Thoracic aorta (tissue), 2 donors: ENCODE results near the gene ZBTB16. TPM values are rescaled to one million over a fixed set of nuclear protein-coding genes. Genes with fewer than 3 reads are reported as not detected.

Experiments used
- ATAC-seq: fragments of 150-250 bp; one replicate; pipeline ENCODE4 v1.8.0; 2017; ENCODE audit warnings: low read depth; ENCODE audit not compliant: insufficient number of reproducible peaks, low FRiP score
- DNase-seq: peaks from one replicate; pipeline ENCODE4 v3.0.0-alpha.2; 2020; ENCODE audit warnings: low spot score
- H3K27ac ChIP-seq, 2 donors: fragments of 200-600 bp; sonication (generic); 1 replicate in 1 of 2; 2 replicates in 1 of 2; pipeline ENCODE4 v1.5.1; 2016; ENCODE audit warnings: mild to moderate bottlenecking in 2 of 2, moderate library complexity in 2 of 2
- H3K27me3 ChIP-seq: fragments of 200-600 bp; sonication (generic); replicated peaks from 2 replicates; pipeline ENCODE4 v1.6.0; 2016; ENCODE audit warnings: mild to moderate bottlenecking; ENCODE audit not compliant: insufficient read depth
- H3K36me3 ChIP-seq: fragments of 200-600 bp; sonication (generic); one replicate; pipeline ENCODE4 v1.5.1; 2016
- H3K4me1 ChIP-seq, 2 donors: fragments of 200-600 bp; sonication (generic); 1 replicate in 1 of 2; 2 replicates in 1 of 2; pipeline versions ENCODE4 v1.5.1 to v1.6.0; 2016; ENCODE audit warnings: low read depth in 2 of 2, mild to moderate bottlenecking in 1 of 2; ENCODE audit not compliant: control insufficient read depth in 1 of 2
- H3K4me3 ChIP-seq: fragments of 200-600 bp; sonication (generic); 2 replicates; pipeline ENCODE4 v1.5.1; 2016; ENCODE audit warnings: mild to moderate bottlenecking
- H3K9me3 ChIP-seq: fragments of 200-600 bp; sonication (generic); 2 replicates; pipeline ENCODE4 v1.5.1; 2016
- total RNA-seq, 2 donors: library from RNA; depleted of rRNA; stranded (reverse); fragments of >200 nt; gene quantifications; one replicate each; pipeline versions ENCODE4 v1.1.0 to v1.2.3, GENCODE V29; 2016
- TF ChIP-seq, protein P1 (sequence below): fragments of 200-600 bp; sonication (generic); IDR thresholded peaks from one replicate; pipeline ENCODE4 v1.5.1; 2019; ENCODE audit warnings: antibody characterized with exemption

Gene ZBTB16
- total RNA-seq, 2 donors from 2014 or later: 314 to 545 TPM

DNA sequence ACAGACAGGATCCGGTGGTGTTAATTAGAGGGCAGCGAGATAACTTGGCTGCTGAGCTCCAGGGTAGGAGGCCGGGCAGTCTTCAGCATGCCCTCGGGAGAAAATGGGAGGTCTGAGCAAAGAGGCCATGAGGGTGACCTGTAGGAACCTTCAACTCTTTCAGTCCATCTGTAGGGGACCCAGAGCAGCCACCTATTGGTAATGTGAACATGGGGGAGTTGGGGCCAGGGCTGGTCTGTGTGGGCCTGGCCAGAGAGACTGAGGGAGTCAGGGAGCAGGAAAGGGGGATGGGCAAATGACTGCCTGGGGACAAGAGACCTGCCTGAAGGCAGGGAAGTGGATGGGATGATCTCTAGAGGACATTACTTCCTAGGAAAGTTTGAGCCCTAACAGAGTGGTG is 135.6 kb downstream of the ZBTB16 start:
- H3K27ac ChIP-seq: peak overlapping the region; percentile 90 to 95
- no peaks in the 10 kb centered on the region for H3K27me3 ChIP-seq
- TF ChIP-seq, protein P1, sequence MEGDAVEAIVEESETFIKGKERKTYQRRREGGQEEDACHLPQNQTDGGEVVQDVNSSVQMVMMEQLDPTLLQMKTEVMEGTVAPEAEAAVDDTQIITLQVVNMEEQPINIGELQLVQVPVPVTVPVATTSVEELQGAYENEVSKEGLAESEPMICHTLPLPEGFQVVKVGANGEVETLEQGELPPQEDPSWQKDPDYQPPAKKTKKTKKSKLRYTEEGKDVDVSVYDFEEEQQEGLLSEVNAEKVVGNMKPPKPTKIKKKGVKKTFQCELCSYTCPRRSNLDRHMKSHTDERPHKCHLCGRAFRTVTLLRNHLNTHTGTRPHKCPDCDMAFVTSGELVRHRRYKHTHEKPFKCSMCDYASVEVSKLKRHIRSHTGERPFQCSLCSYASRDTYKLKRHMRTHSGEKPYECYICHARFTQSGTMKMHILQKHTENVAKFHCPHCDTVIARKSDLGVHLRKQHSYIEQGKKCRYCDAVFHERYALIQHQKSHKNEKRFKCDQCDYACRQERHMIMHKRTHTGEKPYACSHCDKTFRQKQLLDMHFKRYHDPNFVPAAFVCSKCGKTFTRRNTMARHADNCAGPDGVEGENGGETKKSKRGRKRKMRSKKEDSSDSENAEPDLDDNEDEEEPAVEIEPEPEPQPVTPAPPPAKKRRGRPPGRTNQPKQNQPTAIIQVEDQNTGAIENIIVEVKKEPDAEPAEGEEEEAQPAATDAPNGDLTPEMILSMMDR: no peak
- H3K4me3 ChIP-seq: no peak overlapping the region
- DNase-seq (no peak), ATAC-seq (no peak)
- H3K4me1 ChIP-seq: peaks cover 63 to 77% of the 10 kb centered on the region in 2 donors
- peaks cover 43% of the 10 kb centered on the region for H3K36me3 ChIP-seq
- no peaks in the 10 kb centered on the region for H3K9me3 ChIP-seq

DNA sequence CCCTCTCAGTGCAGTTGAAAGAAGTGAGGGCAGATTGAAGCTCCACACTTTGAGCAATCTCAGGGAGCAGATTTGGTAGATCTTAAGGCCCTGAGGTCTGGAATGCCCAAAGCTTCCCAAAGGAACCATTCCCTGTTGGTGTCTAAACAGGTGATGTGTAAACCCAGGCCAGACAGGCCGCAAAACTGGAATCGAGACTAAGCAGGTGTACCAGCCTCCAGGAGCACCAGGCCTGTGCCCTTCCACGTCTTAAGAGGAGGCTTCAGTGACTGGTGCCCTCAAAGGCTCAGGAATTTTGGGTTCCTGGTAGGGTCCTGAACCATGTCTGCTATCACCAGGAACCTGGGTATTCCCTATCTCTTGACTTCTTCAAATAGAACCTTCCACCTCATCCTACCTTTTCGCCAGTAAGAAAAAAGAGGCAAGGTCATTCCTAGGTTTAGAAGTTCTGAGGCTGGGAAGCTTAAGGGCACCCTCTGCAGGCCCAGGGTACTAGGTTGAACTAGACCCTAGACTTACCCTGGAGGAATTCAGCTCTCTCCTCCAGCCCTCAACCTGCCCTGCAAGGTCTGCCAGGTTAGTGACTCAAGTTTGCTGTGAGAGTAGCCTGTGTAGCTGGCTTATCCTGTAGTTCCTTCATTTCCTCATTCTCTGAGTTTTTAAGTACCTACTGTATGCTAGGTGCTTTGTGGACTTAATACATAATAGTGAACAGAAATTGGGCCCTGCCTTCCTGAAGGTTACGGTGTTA is 136.6 kb downstream of the ZBTB16 start:
- H3K4me1 ChIP-seq: peaks cover 70 to 83% of the 10 kb centered on the region in 2 donors
- H3K4me3 ChIP-seq: no peak overlapping the region
- H3K36me3 ChIP-seq: peaks cover 38% of the 10 kb centered on the region
- H3K9me3 ChIP-seq: no peaks in the 10 kb centered on the region
- TF ChIP-seq, protein P1: no peak
- peak overlapping the region; percentile 90 to 95 for H3K27ac ChIP-seq
- H3K27me3 ChIP-seq: no peaks in the 10 kb centered on the region
- ATAC-seq (no peak), DNase-seq (no peak)

DNA sequence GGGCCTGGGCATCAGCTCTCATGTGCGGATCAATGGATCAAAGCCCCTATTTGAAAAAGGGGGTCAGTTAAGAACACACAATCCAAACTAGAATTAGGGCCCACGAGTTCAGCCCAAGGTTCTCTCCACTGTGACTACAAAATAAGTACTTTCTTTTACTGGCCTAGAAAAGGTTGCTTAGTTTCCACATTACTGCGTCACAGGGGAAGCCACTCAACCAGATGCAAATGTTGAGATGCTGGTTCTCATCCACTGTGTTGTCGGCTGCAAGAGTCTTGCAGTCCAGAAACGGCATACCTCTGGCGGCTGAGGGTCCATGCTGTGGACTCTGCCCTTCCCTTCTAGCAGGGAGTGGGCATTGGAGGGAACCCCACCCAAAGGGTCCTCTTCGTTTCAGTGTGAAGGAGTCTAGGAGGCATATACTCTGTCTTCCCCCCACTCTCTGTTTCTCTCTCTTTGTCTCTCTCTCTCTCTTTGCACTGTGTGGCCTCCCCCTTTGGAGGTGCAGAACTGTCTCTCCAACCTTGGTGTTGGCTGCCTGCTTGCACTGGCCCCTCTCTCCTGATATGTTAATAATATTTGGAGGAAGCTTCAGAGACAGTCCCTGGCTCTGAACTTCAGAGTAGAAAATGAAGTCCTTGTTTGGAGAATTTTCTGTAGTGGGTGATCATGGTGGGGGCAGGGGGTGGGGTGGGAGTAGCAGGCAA is 137.6 kb downstream of the ZBTB16 start:
- H3K9me3 ChIP-seq: no peaks in the 10 kb centered on the region
- no peaks in the 10 kb centered on the region for H3K27me3 ChIP-seq
- TF ChIP-seq, protein P1: no peak
- peak overlapping the region; percentile 90 to 95 for H3K27ac ChIP-seq
- ATAC-seq (no peak), DNase-seq (no peak)
- peak overlapping the region; percentile 4 for H3K4me3 ChIP-seq
- H3K4me1 ChIP-seq: peaks cover 75 to 93% of the 10 kb centered on the region in 2 donors
- H3K36me3 ChIP-seq: peaks cover 30% of the 10 kb centered on the region

DNA sequence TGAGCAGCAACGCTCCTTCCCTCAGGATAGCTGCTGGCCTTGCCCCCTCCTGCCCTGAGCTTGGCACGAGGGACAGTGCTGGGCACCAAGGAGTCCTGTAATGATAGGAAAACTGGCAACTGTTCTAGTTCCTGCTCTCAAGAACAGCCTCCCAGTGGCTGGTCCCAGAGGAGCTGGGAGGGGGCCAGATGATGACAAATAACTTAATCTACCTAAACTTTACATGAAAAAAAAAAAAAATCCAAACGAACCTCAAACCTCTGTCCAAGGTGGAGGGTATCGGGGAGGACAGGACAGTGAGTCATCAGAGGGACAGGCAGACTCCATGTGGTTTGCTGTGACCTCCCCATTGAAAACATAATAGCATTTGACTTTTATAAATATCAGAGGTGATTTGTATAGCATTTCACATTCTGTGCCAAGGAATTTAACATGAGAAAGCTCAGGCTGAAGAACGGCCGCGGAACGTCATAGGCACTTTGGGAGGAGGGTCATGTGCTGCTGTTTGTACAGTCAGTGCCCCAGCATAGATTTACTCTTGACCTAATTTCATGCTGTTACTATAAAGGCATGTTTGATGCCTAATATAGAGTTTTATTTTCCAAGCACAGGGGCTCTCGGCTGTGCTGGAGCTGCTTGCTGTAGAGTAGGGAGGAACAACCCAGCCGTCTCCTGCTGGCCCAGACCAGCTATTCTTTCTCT is 138.4 kb downstream of the ZBTB16 start:
- TF ChIP-seq, protein P1: peak; percentile 19
- peak overlapping the region; percentile 90 to 95 for H3K27ac ChIP-seq
- H3K4me3 ChIP-seq: peak overlapping the region; percentile 36
- H3K9me3 ChIP-seq: no peaks in the 10 kb centered on the region
- H3K27me3 ChIP-seq: no peaks in the 10 kb centered on the region
- peaks cover 79 to 96% of the 10 kb centered on the region in 2 donors for H3K4me1 ChIP-seq
- ATAC-seq (peak; percentile 60), DNase-seq (peak; percentile 61)
- peaks cover 22% of the 10 kb centered on the region for H3K36me3 ChIP-seq

DNA sequence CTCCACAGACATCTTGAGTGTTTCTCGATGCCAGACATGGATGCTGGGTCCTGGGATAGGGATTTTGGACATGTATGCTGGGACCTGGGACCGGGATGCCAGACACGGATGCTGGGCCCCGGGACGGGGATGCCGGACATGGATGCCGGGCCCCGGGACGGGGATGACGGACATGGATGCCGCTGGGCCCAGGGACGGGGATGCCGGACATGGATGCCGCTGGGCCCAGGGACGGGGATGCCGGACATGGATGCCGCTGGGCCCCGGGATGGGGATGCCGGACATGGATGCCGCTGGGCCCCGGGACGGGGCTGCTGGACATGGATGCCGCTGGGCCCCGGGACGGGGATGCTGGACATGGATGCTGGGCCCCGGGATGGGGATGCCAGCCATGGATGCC is 139.5 kb downstream of the ZBTB16 start:
- DNase-seq (no peak), ATAC-seq (no peak)
- Histone ChIP-seq H3K4me3 (no peak overlapping the region), H3K4me1 (peaks cover 74 to 94% of the 10 kb centered on the region in 2 donors), H3K36me3 (peaks cover 11% of the 10 kb centered on the region), H3K27ac (peak overlapping the region; percentile 90 to 95), H3K27me3 (no peaks in the 10 kb centered on the region), H3K9me3 (no peaks in the 10 kb centered on the region)
- TF ChIP-seq, protein P1: no peak
